HG03575 (cell line): ENCODE data around the gene GCNT4.

Experiments
- ATAC-seq: cut with Tn5 transposase; IDR thresholded peaks from one replicate; pipeline ENCODE4 v1.9.1; 2021; ENCODE audit not compliant: unreplicated experiment, insufficient number of reproducible peaks, low FRiP score; ENCODE audit errors: extremely low read depth

The GCNT4 gene

GRCh38 chr5:75053304-75054133 lies 1.2 kb upstream of the GCNT4 start:
- no peak for ATAC-seq

GRCh38 chr5:75053054-75053303 lies 621 bp upstream of the GCNT4 start:
- no peak for ATAC-seq

- ATAC-seq = no peak
Measured at GRCh38 chr5:75051217-75051751, 1.1 kb downstream of the GCNT4 start.

DNA sequence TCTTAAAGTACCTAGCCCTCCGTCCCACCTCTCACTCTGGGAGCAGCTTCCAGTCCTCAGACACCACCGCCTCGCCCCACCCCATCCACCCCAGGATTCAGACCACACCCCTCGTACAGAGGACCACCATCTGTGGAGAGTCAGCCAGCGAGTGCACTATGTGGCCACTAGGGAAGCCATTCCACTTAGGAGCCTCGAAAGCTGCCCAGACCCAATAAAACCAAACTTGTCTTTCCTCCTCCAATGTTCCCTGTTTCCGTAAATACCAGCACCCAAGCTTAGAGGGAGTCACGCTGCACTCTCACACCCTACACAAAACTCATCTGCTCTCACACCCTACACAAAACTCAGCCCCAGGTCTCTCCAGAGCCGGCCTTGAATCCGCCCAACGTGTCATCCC lies 1.9 kb downstream of the GCNT4 start:
- ATAC-seq = no peak

GRCh38 chr5:75049456-75050351 lies 2.7 kb downstream of the GCNT4 start:
- ATAC-seq = no peak

GRCh38 chr5:75048457-75048953 lies 3.9 kb downstream of the GCNT4 start:
- ATAC-seq = no peak

GRCh38 chr5:75047356-75047755 lies 5.0 kb downstream of the GCNT4 start:
- ATAC-seq = no peak

GRCh38 chr5:75046366-75047142 lies 5.8 kb downstream of the GCNT4 start:
- no peak for ATAC-seq

GRCh38 chr5:75045071-75045470 lies 7.3 kb downstream of the GCNT4 start:
- ATAC-seq = no peak

DNA sequence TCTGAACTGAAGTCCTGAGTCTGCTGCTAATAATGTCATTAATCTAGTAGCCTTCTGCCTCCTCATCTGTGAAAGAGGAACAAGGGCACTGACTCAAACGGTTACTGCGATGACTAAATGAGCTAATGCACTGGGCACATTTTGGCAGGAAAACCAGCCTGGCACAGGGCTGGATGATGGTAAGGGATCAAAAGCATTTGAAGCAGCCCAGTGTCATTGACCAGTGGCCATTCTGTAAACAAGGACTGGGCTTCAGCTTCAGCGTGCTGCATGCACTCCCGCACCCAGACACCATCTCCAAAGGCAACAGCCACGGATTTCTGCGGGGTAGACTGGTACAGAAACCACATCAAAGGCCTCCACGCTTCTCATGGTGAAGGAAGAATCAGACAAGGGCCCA lies 8.0 kb downstream of the GCNT4 start:
- ATAC-seq = no peak

DNA sequence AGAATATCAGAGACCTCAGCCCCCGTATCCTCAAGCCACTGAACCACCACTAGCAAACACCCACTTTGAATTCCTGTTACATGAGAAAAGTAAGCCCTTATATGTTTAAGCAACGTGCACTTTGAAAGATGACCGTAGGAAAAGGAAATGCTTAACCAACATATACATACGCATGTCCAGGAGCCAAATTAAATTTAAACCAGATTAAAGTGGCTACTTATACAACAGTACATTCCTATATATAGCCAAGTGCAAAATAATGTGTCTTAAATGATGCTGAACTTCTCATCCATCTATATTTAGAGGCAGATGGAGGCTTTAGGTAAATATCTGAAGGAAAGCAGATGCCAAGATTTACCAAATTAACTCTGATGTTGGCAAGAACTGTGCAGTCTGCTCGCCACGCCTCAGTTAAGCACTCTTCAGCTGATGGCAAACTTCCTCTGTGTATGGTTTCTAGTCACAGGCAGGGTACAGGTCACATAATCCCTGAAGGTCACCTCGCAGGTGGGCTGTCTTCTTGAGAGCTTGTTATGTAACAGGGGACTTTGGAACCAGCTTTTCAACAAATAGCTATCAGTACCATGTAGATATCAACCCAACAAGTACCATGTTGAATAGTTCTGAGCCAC lies 8.6 kb downstream of the GCNT4 start:
- ATAC-seq = no peak

- ATAC-seq = no peak
Measured at GRCh38 chr5:75042522-75042921, 9.8 kb downstream of the GCNT4 start.

DNA sequence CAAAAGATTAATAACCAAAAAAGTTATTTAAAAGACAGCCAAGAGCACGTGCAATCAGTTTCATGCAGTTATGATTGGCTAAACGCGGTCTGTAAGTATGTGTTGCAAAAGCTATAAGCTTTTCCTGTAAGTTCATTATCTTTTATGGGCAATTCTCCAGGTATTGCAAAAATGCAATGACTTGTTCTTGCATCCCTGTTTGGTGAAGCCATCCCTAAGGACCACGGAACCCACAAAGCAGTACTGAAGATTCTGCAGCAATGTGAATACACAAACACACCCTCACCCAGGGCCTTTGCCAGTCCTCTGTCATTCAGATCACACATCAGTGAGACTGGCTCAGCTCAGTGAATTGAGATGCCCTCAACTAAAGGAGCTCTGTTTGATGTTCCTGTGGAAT lies 11.4 kb downstream of the GCNT4 start:
- no peak for ATAC-seq

- no peak for ATAC-seq
Measured at GRCh38 chr5:75037106-75037505, 15.3 kb downstream of the GCNT4 start.

- ATAC-seq = no peak
Measured at GRCh38 chr5:75034137-75034739, 18.1 kb downstream of the GCNT4 start.

- no peak for ATAC-seq
Measured at GRCh38 chr5:75031366-75031765, 21.0 kb downstream of the GCNT4 start.

DNA sequence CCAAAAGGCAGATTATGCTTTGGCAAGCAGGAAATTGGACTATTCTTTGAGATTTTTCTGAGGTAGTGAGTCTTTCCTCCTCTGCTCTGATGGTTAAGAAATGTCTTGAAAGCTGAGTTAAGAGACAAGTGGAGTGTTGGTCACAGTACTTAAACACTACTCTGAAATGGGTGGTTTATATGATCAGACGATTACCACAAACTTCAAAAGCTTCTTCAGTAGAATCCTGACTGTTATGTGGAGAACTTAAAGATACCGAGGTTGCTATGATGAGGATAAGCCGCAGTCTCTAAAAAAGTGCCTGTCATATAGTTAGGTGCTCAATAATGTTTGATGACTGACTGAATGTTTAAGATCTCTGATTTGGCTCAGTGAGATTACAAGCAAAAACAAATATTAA lies 24.3 kb downstream of the GCNT4 start:
- ATAC-seq = no peak

GRCh38 chr5:75023368-75024159 lies 28.8 kb downstream of the GCNT4 start:
- no peak for ATAC-seq
